HG03196 (cell line): ENCODE data around the gene TUBB2B.

Experiments used
- ATAC-seq: cut with Tn5 transposase; IDR thresholded peaks from one replicate; pipeline ENCODE4 v1.9.1; 2021; ENCODE audit not compliant: unreplicated experiment

TUBB2B gene

GRCh38 chr6:3227363-3228045 lies at the start of gene TUBB2B:
Gene TUBB2B (minus strand): TSS chr6:3227653. CDS start chr6:3227543, 110 bp downstream.
- ATAC-seq, result no peak

- ATAC-seq, result no peak
Measured at GRCh38 chr6:3277251-3277650, 49.8 kb upstream of the TUBB2B start.

GRCh38 chr6:3276174-3277167 lies 49.0 kb upstream of the TUBB2B start:
- ATAC-seq, result no peak

- no peak for ATAC-seq
Measured at GRCh38 chr6:3273707-3274521, 46.5 kb upstream of the TUBB2B start.

- ATAC-seq, result no peak
Measured at GRCh38 chr6:3272911-3273547, 45.6 kb upstream of the TUBB2B start.

GRCh38 chr6:3271756-3272155 lies 44.3 kb upstream of the TUBB2B start:
- ATAC-seq, result no peak

GRCh38 chr6:3270258-3270657 lies 42.8 kb upstream of the TUBB2B start:
- ATAC-seq, result no peak

GRCh38 chr6:3269281-3269975 lies 42.0 kb upstream of the TUBB2B start:
- ATAC-seq, result no peak

GRCh38 chr6:3268680-3269079 lies 41.2 kb upstream of the TUBB2B start:
- ATAC-seq, result no peak

- ATAC-seq, result no peak
Measured at GRCh38 chr6:3267162-3267561, 39.7 kb upstream of the TUBB2B start.

GRCh38 chr6:3266170-3266569 lies 38.7 kb upstream of the TUBB2B start:
- no peak for ATAC-seq

- no peak for ATAC-seq
Measured at GRCh38 chr6:3265671-3266070, 38.2 kb upstream of the TUBB2B start.

GRCh38 chr6:3264356-3264755 lies 36.9 kb upstream of the TUBB2B start:
- ATAC-seq, result no peak

- ATAC-seq, result no peak
Measured at GRCh38 chr6:3263096-3263495, 35.6 kb upstream of the TUBB2B start.

GRCh38 chr6:3261921-3262320 lies 34.5 kb upstream of the TUBB2B start:
- no peak for ATAC-seq

GRCh38 chr6:3261518-3261820 lies 34.0 kb upstream of the TUBB2B start:
- ATAC-seq, result no peak

- no peak for ATAC-seq
Measured at GRCh38 chr6:3260772-3261517, 33.5 kb upstream of the TUBB2B start.

- no peak for ATAC-seq
Measured at GRCh38 chr6:3260296-3260695, 32.8 kb upstream of the TUBB2B start.

- peak; percentile 15 for ATAC-seq
Measured at GRCh38 chr6:3259491-3259958, 32.1 kb upstream of the TUBB2B start.
